ENCODE measurements around the gene SSX2IP.

DNA sequence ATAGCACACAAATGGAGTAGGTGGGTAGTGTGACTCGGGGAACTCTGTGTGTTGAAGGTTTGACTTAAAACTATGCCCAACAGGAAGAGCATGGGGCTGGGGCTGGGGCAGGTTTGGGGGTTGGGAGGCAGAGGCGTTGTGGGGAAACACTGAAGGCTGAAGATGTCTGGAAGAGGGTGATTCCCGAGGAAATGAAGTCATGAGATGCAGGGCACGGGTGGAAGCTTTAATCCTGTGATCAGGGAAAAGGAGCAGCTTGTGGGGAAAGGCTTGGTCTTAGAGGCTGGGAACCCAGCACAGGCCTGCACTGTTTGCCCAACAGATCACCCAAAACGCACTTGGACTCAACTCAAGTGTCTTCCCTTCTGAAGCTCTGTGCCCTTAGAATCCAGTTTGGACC, 89.5 kb downstream of the SSX2IP start:
- TF ChIP-seq, protein P1, sequence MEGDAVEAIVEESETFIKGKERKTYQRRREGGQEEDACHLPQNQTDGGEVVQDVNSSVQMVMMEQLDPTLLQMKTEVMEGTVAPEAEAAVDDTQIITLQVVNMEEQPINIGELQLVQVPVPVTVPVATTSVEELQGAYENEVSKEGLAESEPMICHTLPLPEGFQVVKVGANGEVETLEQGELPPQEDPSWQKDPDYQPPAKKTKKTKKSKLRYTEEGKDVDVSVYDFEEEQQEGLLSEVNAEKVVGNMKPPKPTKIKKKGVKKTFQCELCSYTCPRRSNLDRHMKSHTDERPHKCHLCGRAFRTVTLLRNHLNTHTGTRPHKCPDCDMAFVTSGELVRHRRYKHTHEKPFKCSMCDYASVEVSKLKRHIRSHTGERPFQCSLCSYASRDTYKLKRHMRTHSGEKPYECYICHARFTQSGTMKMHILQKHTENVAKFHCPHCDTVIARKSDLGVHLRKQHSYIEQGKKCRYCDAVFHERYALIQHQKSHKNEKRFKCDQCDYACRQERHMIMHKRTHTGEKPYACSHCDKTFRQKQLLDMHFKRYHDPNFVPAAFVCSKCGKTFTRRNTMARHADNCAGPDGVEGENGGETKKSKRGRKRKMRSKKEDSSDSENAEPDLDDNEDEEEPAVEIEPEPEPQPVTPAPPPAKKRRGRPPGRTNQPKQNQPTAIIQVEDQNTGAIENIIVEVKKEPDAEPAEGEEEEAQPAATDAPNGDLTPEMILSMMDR (IDR thresholded peaks at IDR 0.05), result no peak
- TF ChIP-seq POLR2AphosphoS5 (IDR thresholded peaks at IDR 0.05), result no peak
